K562 (cell line): Measurements from ENCODE around the gene VIPR1. TPM values are rescaled to one million over a fixed set of nuclear protein-coding genes. Genes with fewer than 3 reads are reported as not detected.

Source experiments
- ATAC-seq: fragments of 200-7000 bp; cut with Tn5 transposase; 3 replicates; pipeline ENCODE4 v1.9.1; 2020; ENCODE audit warnings: moderate library complexity
- BruUV-seq: library from RNA; stranded (reverse); fragments of 400-500 nt; replicated peaks from 2 replicates; lab custom pipeline; 2021; lab: Mats Ljungman, UMichigan
- CTCF ChIA-PET: fragments of 300-600 bp; formaldehyde crosslinking; extraction: SDS; loops from one replicate; lab custom pipeline; 2021; ENCODE audit warnings: low intra/inter-chr PET ratio; lab: Yijun Ruan, JAX
- POLR2A ChIA-PET: fragments of 300-600, 350-650 bp; sonication (Branson Sonifier 250); formaldehyde crosslinking; extraction: SDS; loops from one replicate; lab custom pipeline; 2021; ENCODE audit warnings: antibody characterized with exemption, inconsistent platforms; lab: Yijun Ruan, JAX
- DNase-seq, 4 experiments: peaks; one replicate each; pipeline versions ENCODE4 v3.0.0 to v3.0.0-alpha.2; 2011 to 2018; ENCODE audit warnings: low spot score in 3 of 4, mixed read lengths in 3 of 4; ENCODE audit errors: extremely low read depth in 1 of 4
- FAIRE-seq: peaks from 2 replicates; lab custom pipeline; 2011; peaks lifted over from hg19 to GRCh38; lab: Jason Lieb, UNC
- H2AFZ ChIP-seq: 2 replicates; pipeline ENCODE4 v1.6.0; 2011; ENCODE audit warnings: low read depth, low read length, control low read depth, inconsistent platforms
- H3K27ac ChIP-seq: fragments of 200-600 bp; 3 replicates; pipeline ENCODE4 v1.8.0; 2011; ENCODE audit warnings: low read depth, mild to moderate bottlenecking, control low read depth, inconsistent platforms, low read length, moderate library complexity, mixed read lengths; ENCODE audit errors: extremely low read depth
- H3K27me3 ChIP-seq, 2 experiments: fragments of 300-600 bp in 1 of 2; 2 replicates in 1 of 2; 3 replicates in 1 of 2; pipeline versions ENCODE4 v1.6.0 to v1.8.0; 2011; ENCODE audit warnings: inconsistent platforms in 2 of 2, low read length in 2 of 2, mild to moderate bottlenecking in 1 of 2, mixed read lengths in 1 of 2, moderate library complexity in 1 of 2; ENCODE audit not compliant: control insufficient read depth in 2 of 2, insufficient read depth in 2 of 2
- H3K36me3 ChIP-seq: fragments of 300-600 bp; 3 replicates; pipeline ENCODE4 v1.8.0; 2011; ENCODE audit warnings: mild to moderate bottlenecking, low read length, inconsistent platforms; ENCODE audit not compliant: control insufficient read depth, insufficient read depth
- H3K4me1 ChIP-seq, 2 experiments: fragments of 200-600 bp in 1 of 2; replicated peaks in 1 of 2; 2 replicates in 1 of 2; 3 replicates in 1 of 2; pipeline versions ENCODE4 v1.5.1 to v1.8.0; 2011; ENCODE audit warnings: inconsistent platforms in 2 of 2, low read length in 2 of 2, mild to moderate bottlenecking in 1 of 2, mixed read lengths in 1 of 2, moderate library complexity in 1 of 2; ENCODE audit not compliant: control insufficient read depth in 2 of 2, insufficient read depth in 2 of 2
- H3K4me2 ChIP-seq: 2 replicates; pipeline ENCODE4 v1.6.1; 2011; ENCODE audit warnings: low read length, control low read depth, inconsistent platforms, mixed read lengths; ENCODE audit not compliant: insufficient read depth
- H3K4me3 ChIP-seq: fragments of 200-600 bp; sonication (generic), shearing (Covaris generic); 2 replicates; pipeline ENCODE4 v1.5.1; 2016; ENCODE audit warnings: control low read depth, inconsistent platforms
- H3K79me2 ChIP-seq: fragments of 200-600 bp; 3 replicates; pipeline ENCODE4 v1.8.0; 2011; ENCODE audit warnings: low read length, inconsistent platforms; ENCODE audit not compliant: control insufficient read depth, insufficient read depth
- H3K9ac ChIP-seq, 2 experiments: 2 replicates each; pipeline versions ENCODE4 v1.6.0 to v1.6.1; 2011; ENCODE audit warnings: low read depth in 2 of 2, low read length in 2 of 2, control low read depth in 1 of 2, inconsistent platforms in 1 of 2, mild to moderate bottlenecking in 1 of 2, mixed read lengths in 1 of 2; ENCODE audit not compliant: insufficient read depth in 1 of 2
- H3K9me1 ChIP-seq: one replicate; pipeline ENCODE4 v1.6.0; 2011; ENCODE audit warnings: inconsistent platforms, mild to moderate bottlenecking, low read length, moderate library complexity; ENCODE audit not compliant: control insufficient read depth, insufficient read depth
- H3K9me3 ChIP-seq: replicated peaks from 2 replicates; pipeline ENCODE4 v1.5.1; 2011; ENCODE audit warnings: low read depth, low read length, inconsistent platforms; ENCODE audit not compliant: control insufficient read depth, insufficient read depth
- H4K20me1 ChIP-seq: replicated peaks from 2 replicates; pipeline ENCODE4 v1.6.1; 2011; ENCODE audit warnings: low read length, inconsistent platforms, mixed read lengths; ENCODE audit not compliant: control insufficient read depth, insufficient read depth
- ATF7 ChIP-seq: fragments of 450-650 bp; IDR thresholded peaks from 2 replicates; pipeline ENCODE4 v1.7.1; 2014; ENCODE audit warnings: mild to moderate bottlenecking, moderate library complexity
- CBFA2T2 ChIP-seq: fragments of 450-650 bp; conservative IDR thresholded peaks from 2 replicates; pipeline ENCODE4 v1.6.1; 2017; ENCODE audit warnings: mild to moderate bottlenecking
- EP400 ChIP-seq: fragments of 450-650 bp; IDR thresholded peaks from 2 replicates; pipeline ENCODE4 v1.6.1; 2017; ENCODE audit warnings: antibody characterized with exemption, mild to moderate bottlenecking, moderate library complexity
- HNRNPK ChIP-seq: fragments of 200-400 bp; formaldehyde crosslinking; IDR thresholded peaks from one replicate; pipeline ENCODE4 v1.6.1; 2018; ENCODE audit warnings: mild to moderate bottlenecking, low read depth, low read length; ENCODE audit not compliant: poor library complexity, severe bottlenecking
- KDM1A ChIP-seq, 2 experiments: fragments of 450-650 bp; IDR thresholded peaks; 2 replicates each; pipeline ENCODE4 v1.6.1; 2016; ENCODE audit warnings: mild to moderate bottlenecking in 2 of 2
- NONO ChIP-seq, 2 experiments: fragments of 200-400 bp in 1 of 2; fragments of 450-650 bp in 1 of 2; formaldehyde crosslinking in 1 of 2; IDR thresholded peaks; 2 replicates each; pipeline ENCODE4 v1.6.1; 2017; ENCODE audit warnings: low read depth in 2 of 2, mild to moderate bottlenecking in 2 of 2, moderate library complexity in 2 of 2, low read length in 1 of 2
- PRDM10 ChIP-seq: fragments of 450-650 bp; IDR thresholded peaks from 2 replicates; pipeline ENCODE4 v1.6.1; 2018; ENCODE audit not compliant: partially characterized antibody
- SREBF1 ChIP-seq: fragments of 150-350 bp; IDR thresholded peaks from 2 replicates; pipeline ENCODE4 v1.6.1; 2014; ENCODE audit warnings: antibody characterized with exemption, low read depth, low read length, borderline replicate concordance
- TEAD4 ChIP-seq, 2 experiments: sonication (generic) in 1 of 2; formaldehyde crosslinking in 1 of 2; IDR thresholded peaks; 2 replicates each; pipeline versions ENCODE4 v1.6.1 to v1.8.0; 2012 to 2022; ENCODE audit warnings: borderline replicate concordance in 1 of 2, inconsistent platforms in 1 of 2, low read length in 1 of 2, mild to moderate bottlenecking in 1 of 2, missing genetic modification reagents in 1 of 2
- ZBTB17 ChIP-seq: fragments of 450-650 bp; formaldehyde crosslinking; IDR thresholded peaks from 2 replicates; pipeline ENCODE4 v1.4.0; 2020; ENCODE audit warnings: mild to moderate bottlenecking
- ZNF121 ChIP-seq: sonication (generic); formaldehyde crosslinking; conservative IDR thresholded peaks from 2 replicates; pipeline ENCODE4 v1.8.0; 2022; ENCODE audit warnings: missing genetic modification reagents
- ZNF77 ChIP-seq: fragments of 250-450 bp; sonication (Bioruptor Pico); IDR thresholded peaks from 2 replicates; pipeline ENCODE4 v1.5.0; 2020
- WGBS: fragments of 100-300 bp; shearing (Covaris generic); methylation state at CpG from one replicate; pipeline ENCODE4 v1.1.6; 2016; ENCODE audit warnings: low coverage, mixed read lengths; ENCODE audit not compliant: insufficient coverage; ENCODE audit errors: missing lambda C conversion rate; 5-methylcytosine and 5-hydroxymethylcytosine counted together
- in situ Hi-C: fragments of 300-500 bp; cut with MboI; formaldehyde crosslinking; loops from 4 replicates; pipeline ENCODE4 v1.15.0; 2018; ENCODE audit warnings: inconsistent platforms, mixed read lengths
- intact Hi-C: fragments of 100-400 bp; cut with micrococcal nuclease; formaldehyde crosslinking; loops from 2 replicates; pipeline ENCODE4 v1.14.2; 2022
- polyA plus RNA-seq, 8 experiments: library from polyadenylated mRNA; depleted of rRNA in 4 of 8; stranded (reverse) in 5 of 8; unstranded in 3 of 8; fragments of >200 nt; fragmentation: Nextera tagmentation in 2 of 8; fragmentation: Illumina TruSeq in 1 of 8; extraction: Ambion mirVana in 2 of 8; extraction: Trizol in 1 of 8; gene quantifications; 2 replicates each; pipeline versions ENCODE4 v1.2.1 to v1.2.3, GENCODE V29; 2011 to 2014; ENCODE audit warnings: inconsistent platforms in 1 of 8, missing spikeins in 1 of 8
- total RNA-seq, 7 experiments: library from RNA; depleted of rRNA in 6 of 7; stranded (reverse); fragments of >200 nt in 6 of 7; fragmentation: Illumina TruSeq in 2 of 7; extraction: Trizol in 2 of 7; gene quantifications; 2 replicates each; pipeline versions ENCODE4 v1.2.1 to v1.2.3, GENCODE V29; 2011 to 2021; ENCODE audit warnings: low replicate concordance in 1 of 7
- TF ChIP-seq, protein P1 (sequence below): fragments of 250-450 bp; sonication (Bioruptor Pico); IDR thresholded peaks from 2 replicates; pipeline ENCODE4 v1.5.0; 2020; ENCODE audit warnings: mild to moderate bottlenecking, borderline replicate concordance
- TF ChIP-seq, protein P2 (sequence below): sonication (generic); formaldehyde crosslinking; IDR thresholded peaks from 2 replicates; pipeline ENCODE4 v1.8.1; 2023; ENCODE audit warnings: mild to moderate bottlenecking, missing genetic modification reagents, moderate library complexity

Gene VIPR1
- total and polyA plus RNA-seq, 9 of the 15 experiments (the other 6 are each of a cell fraction or from before 2014, with no cell fraction given): 0.04 to 0.38 (median 0.12) TPM; not detected in 3

- Histone ChIP-seq H3K79me2 (no peaks in the 10 kb centered on the region), H3K4me3 (no peak overlapping the region), H3K9me1 (peaks cover 5% of the 10 kb centered on the region), H3K36me3 (peaks cover 87% of the 10 kb centered on the region), H3K27ac (no peak overlapping the region), H2AFZ (no peak overlapping the region), H3K9me3 (no peaks in the 10 kb centered on the region), H3K4me2 (no peak overlapping the region), H3K4me1 (no peaks in the 10 kb centered on the region; a peak in 2 of 5 replicates), H4K20me1 (no peaks in the 10 kb centered on the region; the same call in 1 of the 2 replicates), H3K9ac (no peak overlapping the region), H3K27me3 (no peaks in the 10 kb centered on the region)
- in situ Hi-C loops (no loop called here), intact Hi-C loops (no loop called here)
- ATAC-seq (peak; percentile 50), DNase-seq (peak in 2 of 4 experiments; percentile 36 to 39), FAIRE-seq (no peak)
- BruUV-seq: no TSS peak
- CTCF ChIA-PET: no interaction called here
- POLR2A ChIA-PET: interaction anchor here (1.4 kb wide), 1 partner anchor 9 kb away, joined by 8 read pairs; no protein-coding TSS in a partner anchor
- 45% methylated on average over 3 of the region's 3 CpGs for WGBS
- TF ChIP-seq CBFA2T2: peak; percentile 61
- no peak for TF ChIP-seq ZBTB17 (CRISPR knock-in tag)
- TF ChIP-seq, protein P1, sequence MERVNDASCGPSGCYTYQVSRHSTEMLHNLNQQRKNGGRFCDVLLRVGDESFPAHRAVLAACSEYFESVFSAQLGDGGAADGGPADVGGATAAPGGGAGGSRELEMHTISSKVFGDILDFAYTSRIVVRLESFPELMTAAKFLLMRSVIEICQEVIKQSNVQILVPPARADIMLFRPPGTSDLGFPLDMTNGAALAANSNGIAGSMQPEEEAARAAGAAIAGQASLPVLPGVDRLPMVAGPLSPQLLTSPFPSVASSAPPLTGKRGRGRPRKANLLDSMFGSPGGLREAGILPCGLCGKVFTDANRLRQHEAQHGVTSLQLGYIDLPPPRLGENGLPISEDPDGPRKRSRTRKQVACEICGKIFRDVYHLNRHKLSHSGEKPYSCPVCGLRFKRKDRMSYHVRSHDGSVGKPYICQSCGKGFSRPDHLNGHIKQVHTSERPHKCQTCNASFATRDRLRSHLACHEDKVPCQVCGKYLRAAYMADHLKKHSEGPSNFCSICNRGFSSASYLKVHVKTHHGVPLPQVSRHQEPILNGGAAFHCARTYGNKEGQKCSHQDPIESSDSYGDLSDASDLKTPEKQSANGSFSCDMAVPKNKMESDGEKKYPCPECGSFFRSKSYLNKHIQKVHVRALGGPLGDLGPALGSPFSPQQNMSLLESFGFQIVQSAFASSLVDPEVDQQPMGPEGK: no peak
- TF ChIP-seq HNRNPK: no peak
- no peak for TF ChIP-seq ATF7
- TF ChIP-seq, protein P2, sequence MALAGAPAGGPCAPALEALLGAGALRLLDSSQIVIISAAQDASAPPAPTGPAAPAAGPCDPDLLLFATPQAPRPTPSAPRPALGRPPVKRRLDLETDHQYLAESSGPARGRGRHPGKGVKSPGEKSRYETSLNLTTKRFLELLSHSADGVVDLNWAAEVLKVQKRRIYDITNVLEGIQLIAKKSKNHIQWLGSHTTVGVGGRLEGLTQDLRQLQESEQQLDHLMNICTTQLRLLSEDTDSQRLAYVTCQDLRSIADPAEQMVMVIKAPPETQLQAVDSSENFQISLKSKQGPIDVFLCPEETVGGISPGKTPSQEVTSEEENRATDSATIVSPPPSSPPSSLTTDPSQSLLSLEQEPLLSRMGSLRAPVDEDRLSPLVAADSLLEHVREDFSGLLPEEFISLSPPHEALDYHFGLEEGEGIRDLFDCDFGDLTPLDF (CRISPR knock-in tag): no peak
- TF ChIP-seq EP400: no peak
- TF ChIP-seq NONO (IDR thresholded peaks at IDR 0.05; ENCODE audit: low read depth in 2 of 2, low read length in 1 of 2): no peak
- no peak for TF ChIP-seq SREBF1
- TF ChIP-seq ZNF121: no peak
- no peak for TF ChIP-seq PRDM10
- TF ChIP-seq KDM1A (IDR thresholded peaks at IDR 0.05): 0 out of 4 replicates have a peak, but pooled peaks of 1 of the 2 experiments have one; percentile 37
- TF ChIP-seq TEAD4 (IDR thresholded peaks at IDR 0.05; ENCODE audit: low read length): 0 out of 2 replicates have a peak, but pooled peaks have one; percentile 15
- no peak for TF ChIP-seq TEAD4 (CRISPR knock-in tag; IDR thresholded peaks at IDR 0.05; ENCODE audit: borderline replicate concordance)
- TF ChIP-seq ZNF77 (CRISPR knock-in tag): no peak
Measured at GRCh38 chr3:42562047-42562907, 59.8 kb downstream of the VIPR1 start.
